ENCODE measurements around the gene CENPVL3. TPM values are rescaled to one million over a fixed set of nuclear protein-coding genes. Genes with fewer than 3 reads are reported as not detected.

The CENPVL3 gene
- total and polyA plus RNA-seq, 3 donors from 2014 or later = 9.8 to 35.6 (median 24.6) TPM

DNA sequence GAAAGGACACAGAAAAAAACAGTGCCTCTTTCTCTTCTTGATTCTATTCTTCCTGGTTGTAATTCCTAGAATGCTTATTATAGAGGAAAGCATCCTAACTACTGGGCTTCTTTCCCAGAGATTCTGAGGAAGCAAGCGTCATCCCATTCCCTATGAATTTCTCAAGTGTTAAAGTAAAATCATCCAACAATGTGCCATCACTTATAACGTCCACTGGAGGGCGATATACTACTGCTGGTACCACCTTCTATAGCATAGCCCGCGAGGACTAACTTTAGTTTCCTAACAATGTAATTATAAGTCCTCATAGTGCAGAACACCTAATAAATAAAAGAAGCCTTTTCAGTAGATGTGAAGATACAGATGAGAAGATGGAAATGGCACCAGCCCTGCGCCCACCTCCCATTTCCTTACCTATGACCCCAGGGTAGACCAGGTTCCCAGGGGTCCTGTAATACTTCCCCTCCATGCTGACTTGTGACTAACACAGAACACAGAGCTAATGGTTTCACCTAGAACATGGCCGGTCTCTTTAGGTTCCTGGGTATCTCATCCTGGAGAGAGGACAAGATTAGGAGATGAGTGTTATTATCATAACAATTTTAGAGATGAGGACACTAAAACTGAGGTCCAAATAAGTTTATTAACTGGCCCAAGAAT, 4.2 kb downstream of the CENPVL3 start:
- no peaks in the 10 kb centered on the region for H3K27me3 ChIP-seq
- no peak overlapping the region for H3K4me3 ChIP-seq
- TF ChIP-seq POLR2A (IDR thresholded peaks at IDR 0.05) (no peak), CTCF (IDR thresholded peaks at IDR 0.05) (peak in 2 of 3 experiments; percentile 40 to 51)
- no peaks in the 10 kb centered on the region for H3K4me1 ChIP-seq
- intact Hi-C loops (cut with DNase I; ENCODE audit: low total_unique reads) = no loop called here
- H3K36me3 ChIP-seq (ENCODE audit: low read depth, missing control alignments) = no peaks in the 10 kb centered on the region
- H3K27ac ChIP-seq = no peak overlapping the region
- WGBS, 2 donors = 9 to 12% methylated on average over 7 of the region's 7 CpGs
- no peaks in the 10 kb centered on the region for H3K9me3 ChIP-seq
- no peak for DNase-seq

DNA sequence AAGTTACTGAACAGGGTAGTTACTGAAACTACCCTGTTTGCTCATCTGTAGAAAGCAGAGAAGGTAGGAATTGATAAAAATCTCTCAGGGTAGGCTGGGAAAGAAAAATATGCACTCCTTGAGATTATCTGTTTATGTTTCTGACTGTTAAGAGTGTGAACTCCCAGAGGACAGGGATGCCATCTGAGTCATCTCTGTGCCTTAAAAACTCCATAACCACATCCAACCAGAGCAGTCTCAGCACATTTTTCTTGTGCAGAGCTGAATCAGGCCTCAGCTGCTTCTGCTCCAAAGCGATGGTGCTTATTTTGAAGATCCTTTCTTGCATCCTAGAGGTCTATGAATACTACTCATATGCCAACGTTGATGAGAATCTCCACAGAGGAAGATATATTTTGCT, 9.9 kb downstream of the CENPVL3 start:
- Histone ChIP-seq H3K27ac (no peak overlapping the region), H3K4me3 (no peak overlapping the region), H3K4me1 (no peaks in the 10 kb centered on the region), H3K36me3 (ENCODE audit: low read depth, missing control alignments) (no peaks in the 10 kb centered on the region), H3K9me3 (no peaks in the 10 kb centered on the region), H3K27me3 (no peaks in the 10 kb centered on the region)
- TF ChIP-seq POLR2A (IDR thresholded peaks at IDR 0.05) (no peak), CTCF (IDR thresholded peaks at IDR 0.05) (no peak)
- WGBS, 2 donors = 93% methylated on average over 2 of the region's 2 CpGs; no CpG with 5 or more reads in 1 of the 2 donors
- intact Hi-C loops (cut with DNase I; ENCODE audit: low total_unique reads) = no loop called here
- no peak for DNase-seq

GRCh38 chrX:51608126-51608525, 10.6 kb downstream of the CENPVL3 start:
- TF ChIP-seq POLR2A (IDR thresholded peaks at IDR 0.05) (no peak), CTCF (IDR thresholded peaks at IDR 0.05) (no peak)
- Histone ChIP-seq H3K27ac (no peak overlapping the region), H3K4me1 (no peaks in the 10 kb centered on the region), H3K9me3 (no peaks in the 10 kb centered on the region), H3K4me3 (no peak overlapping the region), H3K36me3 (ENCODE audit: low read depth, missing control alignments) (no peaks in the 10 kb centered on the region), H3K27me3 (no peaks in the 10 kb centered on the region)
- 18 to 25% methylated on average over 1 of the region's 1 CpG for WGBS, 2 donors
- DNase-seq = no peak
- intact Hi-C loops (cut with DNase I; ENCODE audit: low total_unique reads) = no loop called here

GRCh38 chrX:51606446-51606845, 12.3 kb downstream of the CENPVL3 start:
- DNase-seq = no peak
- intact Hi-C loops (cut with DNase I; ENCODE audit: low total_unique reads) = no loop called here
- H3K36me3 ChIP-seq (ENCODE audit: low read depth, missing control alignments) = no peaks in the 10 kb centered on the region
- no peaks in the 10 kb centered on the region for H3K27me3 ChIP-seq
- no peaks in the 10 kb centered on the region for H3K4me1 ChIP-seq
- no peak overlapping the region for H3K27ac ChIP-seq
- TF ChIP-seq CTCF (IDR thresholded peaks at IDR 0.05) (no peak), POLR2A (IDR thresholded peaks at IDR 0.05) (no peak)
- no peak overlapping the region for H3K4me3 ChIP-seq
- WGBS, 2 donors = 84 to 87% methylated on average over 2 of the region's 2 CpGs
- no peaks in the 10 kb centered on the region for H3K9me3 ChIP-seq

- Histone ChIP-seq H3K36me3 (ENCODE audit: low read depth, missing control alignments) (no peaks in the 10 kb centered on the region), H3K4me3 (no peak overlapping the region), H3K9me3 (no peaks in the 10 kb centered on the region), H3K27ac (no peak overlapping the region), H3K27me3 (no peaks in the 10 kb centered on the region), H3K4me1 (no peaks in the 10 kb centered on the region)
- WGBS, 2 donors = 64 to 75% methylated on average over 7 of the region's 7 CpGs
- intact Hi-C loops (cut with DNase I; ENCODE audit: low total_unique reads) = no loop called here
- TF ChIP-seq POLR2A (IDR thresholded peaks at IDR 0.05) = no peak
- no peak for TF ChIP-seq CTCF (IDR thresholded peaks at IDR 0.05)
- DNase-seq = no peak
Measured at GRCh38 chrX:51598899-51599298, 19.8 kb downstream of the CENPVL3 start.
